Spleen (tissue), 11 donors: ENCODE measurements around the gene CCDC148. TPM values are rescaled to one million over a fixed set of nuclear protein-coding genes. Genes with fewer than 3 reads are reported as not detected.

ENCODE experiments used
- DNase-seq: peaks from one replicate; pipeline ENCODE4 v3.0.0-alpha.2; 2020
- H3K27ac ChIP-seq, 8 donors: fragments of 200-600 bp; sonication (generic) in 7 of 8; 1 replicate in 4 of 8; 2 replicates in 4 of 8; pipeline versions ENCODE4 v1.5.0 to v1.8.0; 2016 to 2021; ENCODE audit warnings: inconsistent platforms in 4 of 8, mild to moderate bottlenecking in 4 of 8, moderate library complexity in 1 of 8
- H3K27me3 ChIP-seq, 7 donors: fragments of 200-600 bp; sonication (generic) in 6 of 7; replicated peaks in 1 of 7; 1 replicate in 4 of 7; 2 replicates in 3 of 7; pipeline versions ENCODE4 v1.5.0 to v1.8.0; 2016 to 2021; ENCODE audit warnings: inconsistent platforms in 3 of 7, mild to moderate bottlenecking in 1 of 7
- H3K36me3 ChIP-seq, 6 donors: fragments of 200-600 bp; sonication (generic) in 5 of 6; 1 replicate in 4 of 6; 2 replicates in 2 of 6; pipeline versions ENCODE4 v1.5.0 to v1.8.0; 2016 to 2021; ENCODE audit warnings: inconsistent platforms in 2 of 6
- H3K4me1 ChIP-seq, 6 donors: fragments of 200-600 bp; sonication (generic) in 5 of 6; 1 replicate in 3 of 6; 2 replicates in 3 of 6; pipeline versions ENCODE4 v1.5.0 to v1.8.0; 2016 to 2021; ENCODE audit warnings: inconsistent platforms in 3 of 6
- H3K4me3 ChIP-seq, 8 donors: fragments of 200-600 bp; sonication (generic) in 7 of 8; 1 replicate in 4 of 8; 2 replicates in 4 of 8; pipeline versions ENCODE4 v1.5.0 to v1.8.0; 2016 to 2021; ENCODE audit warnings: inconsistent platforms in 4 of 8, mild to moderate bottlenecking in 4 of 8, moderate library complexity in 2 of 8
- H3K9me3 ChIP-seq, 8 donors: fragments of 200-600 bp; sonication (generic) in 7 of 8; 1 replicate in 4 of 8; 2 replicates in 4 of 8; pipeline versions ENCODE4 v1.5.0 to v1.8.0; 2016 to 2021; ENCODE audit warnings: inconsistent platforms in 4 of 8
- POLR2A ChIP-seq, 3 donors: fragments of 450-650 bp; IDR thresholded peaks; one replicate each; pipeline ENCODE4 v1.5.1; 2017; ENCODE audit warnings: antibody characterized with exemption in 3 of 3, mild to moderate bottlenecking in 1 of 3
- POLR2AphosphoS5 ChIP-seq, 3 donors: sonication (generic); formaldehyde crosslinking; IDR thresholded peaks; one replicate each; pipeline ENCODE4 v1.5.1; 2017; ENCODE audit warnings: antibody characterized with exemption in 3 of 3
- WGBS, 5 donors: extraction: QIAGEN DNeasy Blood & Tissue Kit in 3 of 5; methylation state at CpG; one replicate each; pipeline versions ENCODE4 v1.1.5 to v1.1.7; 2013 to 2018; 5-methylcytosine and 5-hydroxymethylcytosine counted together
- intact Hi-C: fragments of 100-400 bp; cut with DNase I; formaldehyde crosslinking; loops from one replicate; pipeline ENCODE4 v1.15.0; 2023; ENCODE audit warnings: low total_unique reads
- polyA plus RNA-seq, 3 donors: library from polyadenylated mRNA; stranded (reverse); fragments of 200-250 nt; gene quantifications; one replicate each; pipeline ENCODE4 v1.2.1, GENCODE V29; 2013
- total RNA-seq, 7 donors: library from RNA; depleted of rRNA in 3 of 7; stranded (reverse); fragments of >200 nt in 3 of 7; fragmentation: NEBNext Ultra II Directional in 4 of 7; extraction: Animal tissue kit (Norgen Biotek cat#: 25700) in 4 of 7; gene quantifications; one replicate each; pipeline versions ENCODE4 v1.1.0 to v1.2.1, GENCODE V29; 2016 to 2021
- TF ChIP-seq, protein P1 (sequence below), 11 experiments: fragments of 200-600 bp in 7 of 11; fragments of 450-650 bp in 4 of 11; sonication (generic) in 4 of 11; IDR thresholded peaks in 8 of 11; conservative IDR thresholded peaks in 3 of 11; 1 replicate in 7 of 11; 2 replicates in 4 of 11; pipeline versions ENCODE4 v1.4.0 to v1.8.0; 2016 to 2021; ENCODE audit warnings: antibody characterized with exemption in 11 of 11, inconsistent platforms in 4 of 11, mild to moderate bottlenecking in 1 of 11
- donor health status: healthy with polysubstance abuse.
- donor health status: DM: no; HTN: no; CAD: no; lungs with moderate emphysema.
- donor health status: DM: no; HTN: no; CAD: no.
- donor health status: Bipolar disorder and iron deficiency.
- donor health status: healthy.
- donor health status: DM: no; HTN: no; CAD: no.
- donor health status: DM: yes; HTN: yes; CAD: no.

Gene CCDC148
- total and polyA plus RNA-seq, 10 donors: 0.07 to 0.79 (median 0.46) TPM

DNA sequence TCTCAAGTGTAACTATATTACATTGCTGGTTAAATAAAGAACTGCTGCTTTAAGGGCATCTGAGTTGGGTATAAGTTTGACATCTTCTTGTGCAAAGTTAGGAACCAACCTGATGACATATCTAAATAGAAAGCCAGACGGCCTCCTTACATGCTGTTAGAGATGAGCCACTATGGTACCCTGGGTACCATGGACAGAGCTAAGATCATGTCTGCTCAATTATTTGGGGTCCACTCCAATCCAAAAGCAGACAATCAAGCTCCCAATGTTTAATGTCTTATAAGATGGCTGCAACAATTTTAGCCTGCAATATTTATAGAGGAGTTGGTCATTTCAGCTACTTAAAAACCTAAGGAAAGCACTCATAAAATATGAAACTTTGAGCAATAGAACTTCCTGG, 268.6 kb downstream of the CCDC148 start:
- Histone ChIP-seq H3K27me3 (no peaks in the 10 kb centered on the region), H3K36me3 (no peaks in the 10 kb centered on the region), H3K27ac (no peak overlapping the region), H3K4me1 (peaks cover 6 to 34% (median 25%) of the 10 kb centered on the region in 6 donors), H3K4me3 (no peak overlapping the region), H3K9me3 (no peaks in the 10 kb centered on the region)
- intact Hi-C loops: no loop called here
- no peak for DNase-seq
- no peak for TF ChIP-seq POLR2A (IDR thresholded peaks at IDR 0.05)
- TF ChIP-seq, protein P1, sequence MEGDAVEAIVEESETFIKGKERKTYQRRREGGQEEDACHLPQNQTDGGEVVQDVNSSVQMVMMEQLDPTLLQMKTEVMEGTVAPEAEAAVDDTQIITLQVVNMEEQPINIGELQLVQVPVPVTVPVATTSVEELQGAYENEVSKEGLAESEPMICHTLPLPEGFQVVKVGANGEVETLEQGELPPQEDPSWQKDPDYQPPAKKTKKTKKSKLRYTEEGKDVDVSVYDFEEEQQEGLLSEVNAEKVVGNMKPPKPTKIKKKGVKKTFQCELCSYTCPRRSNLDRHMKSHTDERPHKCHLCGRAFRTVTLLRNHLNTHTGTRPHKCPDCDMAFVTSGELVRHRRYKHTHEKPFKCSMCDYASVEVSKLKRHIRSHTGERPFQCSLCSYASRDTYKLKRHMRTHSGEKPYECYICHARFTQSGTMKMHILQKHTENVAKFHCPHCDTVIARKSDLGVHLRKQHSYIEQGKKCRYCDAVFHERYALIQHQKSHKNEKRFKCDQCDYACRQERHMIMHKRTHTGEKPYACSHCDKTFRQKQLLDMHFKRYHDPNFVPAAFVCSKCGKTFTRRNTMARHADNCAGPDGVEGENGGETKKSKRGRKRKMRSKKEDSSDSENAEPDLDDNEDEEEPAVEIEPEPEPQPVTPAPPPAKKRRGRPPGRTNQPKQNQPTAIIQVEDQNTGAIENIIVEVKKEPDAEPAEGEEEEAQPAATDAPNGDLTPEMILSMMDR (IDR thresholded peaks at IDR 0.05 in 8 of 11, conservative IDR thresholded peaks at IDR 0.05 in 3 of 11): no peak
- no peak for TF ChIP-seq POLR2AphosphoS5 (IDR thresholded peaks at IDR 0.05)
- 92 to 100% (median 94%) methylated on average over 1 of the region's 1 CpG for WGBS, 5 donors

GRCh38 chr2:158184556-158185343, 271.8 kb downstream of the CCDC148 start:
- peaks cover 0 to 10% (median 4%) of the 10 kb centered on the region in 6 donors for H3K4me1 ChIP-seq
- DNase-seq: no peak
- no peak overlapping the region for H3K4me3 ChIP-seq
- peaks cover 0 to 6% (median 0%) of the 10 kb centered on the region in 7 donors for H3K27me3 ChIP-seq
- H3K27ac ChIP-seq: no peak overlapping the region
- no peaks in the 10 kb centered on the region for H3K36me3 ChIP-seq
- H3K9me3 ChIP-seq: no peaks in the 10 kb centered on the region
- no peak for TF ChIP-seq POLR2AphosphoS5 (IDR thresholded peaks at IDR 0.05)
- TF ChIP-seq, protein P1 (IDR thresholded peaks at IDR 0.05 in 8 of 11, conservative IDR thresholded peaks at IDR 0.05 in 3 of 11): no peak
- TF ChIP-seq POLR2A (IDR thresholded peaks at IDR 0.05): no peak
- 89 to 93% (median 92%) methylated on average over 3 of the region's 3 CpGs for WGBS, 5 donors
- intact Hi-C loops: no loop called here

- Histone ChIP-seq H3K27me3 (peaks cover 0 to 14% (median 4%) of the 10 kb centered on the region in 7 donors), H3K36me3 (no peaks in the 10 kb centered on the region), H3K9me3 (no peaks in the 10 kb centered on the region), H3K4me1 (peaks cover 0 to 7% (median 0%) of the 10 kb centered on the region in 6 donors), H3K27ac (no peak overlapping the region), H3K4me3 (no peak overlapping the region)
- WGBS, 5 donors: 58 to 69% (median 64%) methylated on average over 1 of the region's 1 CpG
- intact Hi-C loops: no loop called here
- DNase-seq: no peak
- TF ChIP-seq, protein P1 (IDR thresholded peaks at IDR 0.05 in 8 of 11, conservative IDR thresholded peaks at IDR 0.05 in 3 of 11): no peak
- TF ChIP-seq POLR2AphosphoS5 (IDR thresholded peaks at IDR 0.05) (no peak), POLR2A (IDR thresholded peaks at IDR 0.05) (no peak)
Measured at GRCh38 chr2:158184001-158184400, 272.6 kb downstream of the CCDC148 start.

DNA sequence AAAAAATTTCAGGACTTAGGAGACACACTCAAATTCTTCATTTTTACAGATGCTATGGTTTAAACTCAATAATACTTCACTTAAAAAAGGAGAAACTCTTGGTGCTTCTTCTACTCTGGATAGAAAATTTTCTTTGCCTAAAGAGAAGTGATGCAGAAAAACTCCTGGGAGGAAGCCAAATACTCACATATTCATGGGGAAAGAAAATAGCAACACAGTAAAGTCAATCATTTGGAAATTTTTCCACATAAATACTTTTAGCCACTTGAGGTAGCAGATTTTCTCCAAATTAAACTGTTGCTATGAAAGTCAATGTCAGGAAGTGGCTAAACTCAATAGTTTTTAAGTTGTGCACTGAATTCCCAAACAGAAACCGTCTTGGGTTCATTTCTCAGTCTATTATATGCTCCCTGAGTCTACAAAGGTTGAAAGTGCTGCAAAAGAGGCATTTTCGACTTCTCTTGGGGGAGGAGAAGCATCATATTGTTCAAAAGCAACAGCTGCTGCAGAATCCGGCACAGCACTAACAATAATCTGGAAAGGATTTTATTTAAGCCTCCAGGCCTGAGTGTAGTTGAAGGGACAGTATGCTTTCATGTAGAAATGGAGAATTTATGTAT, 273.8 kb downstream of the CCDC148 start:
- no peak overlapping the region for H3K27ac ChIP-seq
- peaks cover 0 to 7% (median 0%) of the 10 kb centered on the region in 6 donors for H3K4me1 ChIP-seq
- TF ChIP-seq, protein P1 (IDR thresholded peaks at IDR 0.05 in 8 of 11, conservative IDR thresholded peaks at IDR 0.05 in 3 of 11): no peak
- WGBS, 5 donors: 68 to 83% (median 76%) methylated on average over 3 of the region's 3 CpGs
- intact Hi-C loops: no loop called here
- peaks cover 0 to 23% (median 4%) of the 10 kb centered on the region in 7 donors for H3K27me3 ChIP-seq
- DNase-seq: no peak
- no peaks in the 10 kb centered on the region for H3K9me3 ChIP-seq
- no peak overlapping the region for H3K4me3 ChIP-seq
- H3K36me3 ChIP-seq: no peaks in the 10 kb centered on the region
